Ishikawa (cell line): ENCODE results near the gene CKM.

Experiments
- EP300 ChIP-seq: IDR thresholded peaks from 2 replicates; pipeline ENCODE4 v1.6.1; 2012; ENCODE audit warnings: borderline replicate concordance
- TAF1 ChIP-seq: IDR thresholded peaks from 2 replicates; pipeline ENCODE4 v1.6.1; 2012; ENCODE audit warnings: low read depth, mild to moderate bottlenecking
- USF1 ChIP-seq: IDR thresholded peaks from 2 replicates; pipeline ENCODE4 v1.6.1; 2012
- ZBTB7A ChIP-seq: IDR thresholded peaks from 2 replicates; pipeline ENCODE4 v1.6.1; 2012; ENCODE audit warnings: low read depth

- no peak for TF ChIP-seq TAF1
- TF ChIP-seq EP300: no peak
- no peak for TF ChIP-seq USF1
- TF ChIP-seq ZBTB7A: no peak
These were observed 26.8 kb upstream of the CKM start for GRCh38 chr19:45349430-45349941.
